ENCODE measurements around the gene NLGN1. TPM values are rescaled to one million over a fixed set of nuclear protein-coding genes. Genes with fewer than 3 reads are reported as not detected.
"Not testable (repeated sequence)": the region's sequence is repeated elsewhere in the genome, so short reads cannot be mapped to it uniquely, and the experiment has no call there.

Gene NLGN1
- total RNA-seq, 1 experiment from 2014 or later: 16.9 TPM

GRCh38 chr3:174158674-174159073 lies 761.1 kb downstream of the NLGN1 start:
- no peak for DNase-seq (ENCODE audit: low spot score)

DNA sequence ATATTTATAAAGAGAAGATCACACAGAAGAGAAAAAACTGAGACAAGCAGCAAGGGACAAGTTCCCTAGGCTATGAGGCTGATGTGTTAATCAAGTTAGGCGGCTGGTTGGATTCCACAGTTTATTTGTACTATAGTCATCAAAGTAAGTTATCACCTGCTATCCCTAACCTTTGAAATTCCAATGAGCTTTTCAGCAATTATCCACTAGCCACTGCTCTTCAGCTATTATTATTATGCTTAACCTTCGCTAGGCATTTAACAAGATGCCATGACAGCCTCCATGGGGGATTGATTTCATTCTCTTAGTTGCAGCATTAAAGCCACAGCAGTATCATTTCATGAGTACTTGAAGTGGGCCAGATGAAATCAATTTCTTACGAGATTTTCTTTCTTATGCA lies 762.1 kb downstream of the NLGN1 start:
- no peak for DNase-seq (ENCODE audit: low spot score)

DNA sequence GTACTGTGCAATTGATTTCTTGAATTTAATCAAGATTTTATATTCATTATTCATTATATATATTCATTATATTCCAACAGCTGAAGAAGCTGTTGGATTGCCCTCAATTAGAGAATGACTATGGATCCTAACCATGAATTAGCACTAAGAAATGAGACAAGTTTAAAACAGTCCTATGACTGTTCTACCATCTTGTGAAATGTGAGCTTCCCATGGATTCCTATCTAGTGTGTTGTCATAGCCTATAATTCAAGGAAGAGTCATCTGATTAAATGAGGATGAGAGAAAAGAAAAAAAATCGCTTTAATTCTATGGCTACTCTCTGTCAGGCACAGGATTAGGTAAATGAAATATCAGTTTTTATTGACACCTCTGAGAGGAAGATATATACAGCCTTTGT lies 765.0 kb downstream of the NLGN1 start:
- DNase-seq (ENCODE audit: low spot score): no peak

DNA sequence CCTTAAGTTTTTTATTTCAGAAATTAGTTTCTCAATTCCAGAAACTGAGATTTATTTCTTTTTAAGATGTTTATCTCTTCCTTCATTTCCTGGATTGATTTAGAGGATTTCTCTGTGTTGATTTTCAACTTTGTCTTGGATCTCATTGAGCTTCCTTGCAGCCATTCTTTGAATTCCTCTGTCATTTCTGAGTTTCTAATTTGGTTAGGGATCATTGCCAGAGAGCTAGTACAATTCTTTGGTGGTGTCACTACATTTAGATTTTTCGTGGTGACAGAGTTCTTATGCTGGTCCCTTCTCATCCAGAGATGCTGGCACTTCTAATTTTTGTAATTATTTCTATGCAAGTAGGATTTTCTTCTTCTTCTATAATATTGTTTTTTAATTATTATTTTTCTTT lies 770.5 kb downstream of the NLGN1 start:
- DNase-seq (ENCODE audit: low spot score): no peak

- DNase-seq (ENCODE audit: low spot score): no peak
Measured at GRCh38 chr3:174168538-174169254, 771.2 kb downstream of the NLGN1 start.

DNA sequence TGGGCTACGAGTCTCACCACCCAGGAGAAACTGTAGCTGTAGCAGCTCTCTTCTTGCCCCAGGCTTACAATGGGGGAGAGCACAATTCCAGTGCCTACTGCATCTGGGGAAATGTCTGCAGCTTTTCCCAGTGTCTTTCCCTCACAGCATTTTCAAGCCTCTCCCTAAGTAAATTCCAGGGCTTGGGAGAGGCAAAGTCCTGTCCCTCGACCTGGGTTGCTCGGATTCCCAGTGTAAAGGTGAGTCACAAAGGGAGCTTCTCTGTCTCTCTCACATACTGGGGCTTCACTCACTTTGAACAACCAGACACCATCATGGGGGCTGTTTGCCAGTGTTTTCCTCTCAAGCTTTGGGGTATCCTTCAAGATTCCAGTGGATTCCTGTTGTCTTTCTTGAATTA lies 772.2 kb downstream of the NLGN1 start:
- DNase-seq (ENCODE audit: low spot score): no peak

DNA sequence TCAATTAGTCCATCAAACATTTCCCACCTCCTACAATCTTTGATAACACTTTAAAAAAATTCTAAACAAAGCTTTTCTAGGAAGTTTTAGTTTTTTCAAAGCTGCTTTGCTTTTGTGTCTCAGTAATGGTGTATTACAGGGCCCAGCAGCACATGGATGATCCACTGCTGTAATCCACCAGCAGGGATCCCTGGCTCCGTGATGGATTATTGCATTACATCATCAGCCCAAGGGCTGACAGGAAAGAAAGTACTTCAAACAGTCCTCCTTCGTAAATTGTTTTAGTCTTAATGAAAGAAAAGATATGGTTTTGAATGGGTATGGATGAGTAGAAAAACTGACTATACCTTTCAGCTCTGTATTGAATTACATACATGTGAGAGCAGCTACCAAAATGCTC lies 772.7 kb downstream of the NLGN1 start:
- DNase-seq (ENCODE audit: low spot score): no peak

GRCh38 chr3:174186377-174186989 lies 788.9 kb downstream of the NLGN1 start:
- no peak for DNase-seq (ENCODE audit: low spot score)

GRCh38 chr3:174191380-174191779 lies 793.8 kb downstream of the NLGN1 start:
- DNase-seq (ENCODE audit: low spot score): no peak

GRCh38 chr3:174191895-174192294 lies 794.4 kb downstream of the NLGN1 start:
- DNase-seq (ENCODE audit: low spot score): no peak

- no peak for DNase-seq (ENCODE audit: low spot score)
Measured at GRCh38 chr3:174192471-174192870, 794.9 kb downstream of the NLGN1 start.

- DNase-seq (ENCODE audit: low spot score): no peak
Measured at GRCh38 chr3:174193604-174194003, 796.1 kb downstream of the NLGN1 start.

DNA sequence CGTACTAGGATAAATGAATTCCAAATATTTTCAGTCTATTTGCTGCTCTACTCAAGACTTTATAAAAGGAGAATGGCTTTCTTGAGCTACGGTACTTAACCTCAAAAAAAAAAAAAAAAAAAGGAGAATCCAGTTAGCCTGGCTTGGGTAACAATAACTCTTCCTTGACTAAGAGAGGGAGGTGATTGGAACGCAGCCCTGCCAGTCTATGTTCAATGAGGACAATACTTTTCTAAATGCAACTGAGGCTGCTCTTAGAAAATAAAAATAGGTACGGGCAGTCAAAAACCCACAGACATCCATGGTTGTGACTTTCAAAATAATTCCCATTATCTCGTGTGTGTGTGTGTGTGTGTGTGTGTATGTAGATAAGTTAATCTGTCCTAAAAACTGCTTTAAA lies 799.9 kb downstream of the NLGN1 start:
- no peak for DNase-seq (ENCODE audit: low spot score)

DNA sequence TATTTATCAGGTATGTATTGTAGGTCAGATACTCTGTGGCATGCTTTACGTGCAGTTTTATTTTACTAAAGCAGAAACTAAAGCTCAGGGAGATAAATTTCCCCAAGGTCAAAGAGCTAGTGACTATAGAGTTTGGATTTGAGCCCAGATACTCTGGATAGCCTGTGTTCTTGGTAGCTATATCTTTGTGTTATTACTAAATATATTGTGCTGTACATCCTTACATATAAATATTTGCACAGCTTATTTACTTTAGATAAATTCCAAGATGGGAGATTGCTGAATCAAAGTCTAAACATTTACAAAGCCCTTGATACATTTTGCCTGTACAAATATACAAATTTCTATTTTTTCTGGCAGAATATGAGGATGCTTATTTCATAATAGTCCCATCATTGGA lies 800.7 kb downstream of the NLGN1 start:
- DNase-seq (ENCODE audit: low spot score): no peak

GRCh38 chr3:174199696-174200095 lies 802.2 kb downstream of the NLGN1 start:
- no peak for DNase-seq (ENCODE audit: low spot score)

DNA sequence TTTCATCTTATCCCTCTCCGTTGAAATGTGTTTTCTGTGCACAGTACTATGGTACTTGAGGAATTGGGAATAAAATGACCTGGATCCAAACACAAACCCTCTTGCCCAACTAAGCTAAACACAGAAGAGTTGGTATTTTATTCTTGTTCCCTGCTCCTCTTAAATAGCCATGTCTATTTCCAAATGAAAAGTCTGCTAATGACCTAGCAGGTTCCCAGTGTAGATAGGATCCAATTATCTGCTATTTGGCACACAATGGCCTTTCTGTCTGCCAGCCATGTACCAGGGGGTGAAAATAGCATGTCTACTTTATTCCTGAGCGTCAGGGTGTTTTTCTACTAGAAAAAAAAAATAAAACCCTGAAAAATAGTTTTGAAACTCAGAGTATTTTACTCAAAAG lies 804.6 kb downstream of the NLGN1 start:
- no peak for DNase-seq (ENCODE audit: low spot score)

GRCh38 chr3:174202561-174202960 lies 805.0 kb downstream of the NLGN1 start:
- no peak for DNase-seq (ENCODE audit: low spot score)

- DNase-seq (ENCODE audit: low spot score): no peak
Measured at GRCh38 chr3:174204765-174205164, 807.2 kb downstream of the NLGN1 start.

DNA sequence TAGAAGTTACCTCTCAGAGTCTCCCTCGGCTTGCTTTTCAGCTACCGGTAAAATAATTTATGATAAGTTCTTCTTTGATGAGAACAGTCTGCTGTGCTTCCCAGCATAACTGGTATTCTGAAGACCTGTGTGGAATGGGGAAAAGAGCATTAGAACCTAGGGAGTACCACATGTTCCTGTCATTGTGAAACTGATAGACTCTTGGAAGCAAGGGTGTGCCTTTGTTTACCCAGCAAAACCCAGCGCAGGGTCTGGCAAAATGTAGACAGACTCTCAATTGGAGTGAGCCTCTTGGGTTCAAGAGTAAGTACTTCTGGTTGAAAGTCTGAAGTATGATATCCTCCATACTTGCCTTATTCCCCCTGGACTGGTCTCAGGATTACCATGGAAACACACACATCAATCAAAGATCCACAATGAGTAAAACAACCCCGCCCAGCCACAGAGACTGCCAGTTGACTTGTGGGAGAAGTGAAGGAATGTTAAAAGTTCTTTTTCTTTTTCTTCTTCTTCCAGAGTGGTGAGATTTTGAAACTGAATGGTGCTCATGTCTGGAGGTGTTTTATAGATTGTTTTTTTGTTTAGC lies 809.2 kb downstream of the NLGN1 start:
- DNase-seq (ENCODE audit: low spot score): no peak

GRCh38 chr3:174208161-174208560 lies 810.6 kb downstream of the NLGN1 start:
- no peak for DNase-seq (ENCODE audit: low spot score)

- not testable (repeated sequence) for DNase-seq (ENCODE audit: low spot score)
Measured at GRCh38 chr3:174211896-174212295, 814.4 kb downstream of the NLGN1 start.

GRCh38 chr3:174215456-174215855 lies 817.9 kb downstream of the NLGN1 start:
- DNase-seq (ENCODE audit: low spot score): no peak

DNA sequence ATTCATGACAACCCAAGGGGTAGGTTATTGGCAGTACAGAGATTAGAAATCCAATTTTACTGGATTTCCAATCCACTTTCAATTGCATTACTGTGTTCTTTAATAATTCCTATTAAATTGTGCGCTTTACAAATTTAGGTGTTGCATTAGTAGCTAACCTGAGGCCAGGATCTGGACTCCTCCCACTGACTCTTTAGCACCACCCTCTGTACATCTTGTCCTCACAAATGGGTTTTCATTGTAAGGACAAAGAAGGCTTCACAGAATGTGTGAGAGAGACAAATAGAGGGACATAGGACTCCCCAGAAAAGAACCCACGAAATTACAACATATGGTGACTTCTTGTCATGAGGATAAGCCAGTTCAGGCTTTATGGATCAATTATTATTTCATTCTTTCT lies 818.5 kb downstream of the NLGN1 start:
- DNase-seq (ENCODE audit: low spot score): no peak
